DMS114 treated with DMSO at 0.1 percent for 48 hours (cell line): ENCODE results near the gene MYLK.

Experiments
- DNase-seq: peaks from one replicate; lab custom pipeline; 2025; ENCODE audit not compliant: unreplicated experiment; lab: John Stamatoyannopoulos, UW

Gene MYLK

GRCh38 chr3:123877466-123877865 is 6.7 kb downstream of the MYLK start:
- DNase-seq: no peak

- DNase-seq: no peak
Observed at GRCh38 chr3:123876858-123877257, 7.3 kb downstream of the MYLK start.

GRCh38 chr3:123872621-123873020 is 11.5 kb downstream of the MYLK start:
- no peak for DNase-seq

GRCh38 chr3:123871946-123872345 is 12.2 kb downstream of the MYLK start:
- no peak for DNase-seq

GRCh38 chr3:123870033-123870432 is 14.1 kb downstream of the MYLK start:
- DNase-seq: no peak

- no peak for DNase-seq
Observed at GRCh38 chr3:123869165-123869564, 15.0 kb downstream of the MYLK start.

- no peak for DNase-seq
Observed at GRCh38 chr3:123864706-123865105, 19.4 kb downstream of the MYLK start.

GRCh38 chr3:123862152-123862551 is 22.0 kb downstream of the MYLK start:
- no peak for DNase-seq

GRCh38 chr3:123861081-123861836 is 22.9 kb downstream of the MYLK start:
- no peak for DNase-seq

- DNase-seq: no peak
Observed at GRCh38 chr3:123859177-123859576, 25.0 kb downstream of the MYLK start.

GRCh38 chr3:123854905-123855304 is 29.2 kb downstream of the MYLK start:
- DNase-seq: no peak

- no peak for DNase-seq
Observed at GRCh38 chr3:123853686-123854372, 30.3 kb downstream of the MYLK start.

GRCh38 chr3:123847209-123847608 is 36.9 kb downstream of the MYLK start:
- no peak for DNase-seq

GRCh38 chr3:123843668-123844067 is 40.5 kb downstream of the MYLK start:
- DNase-seq: no peak

GRCh38 chr3:123842711-123843110 is 41.4 kb downstream of the MYLK start:
- DNase-seq: no peak

- DNase-seq: no peak
Observed at GRCh38 chr3:123841476-123842238, 42.5 kb downstream of the MYLK start.

- DNase-seq: no peak
Observed at GRCh38 chr3:123840961-123841360, 43.2 kb downstream of the MYLK start.

GRCh38 chr3:123837858-123838257 is 46.3 kb downstream of the MYLK start:
- no peak for DNase-seq

- no peak for DNase-seq
Observed at GRCh38 chr3:123834631-123835030, 49.5 kb downstream of the MYLK start.

GRCh38 chr3:123833398-123833785 is 50.7 kb downstream of the MYLK start:
- DNase-seq: no peak

- DNase-seq: no peak
Observed at GRCh38 chr3:123832692-123833397, 51.3 kb downstream of the MYLK start.
